ENCODE results near the gene ZBTB20. TPM values are rescaled to one million over a fixed set of nuclear protein-coding genes. Genes with fewer than 3 reads are reported as not detected.

Gene ZBTB20
- total RNA-seq, 3 donors from 2014 or later = 62.9 to 150 (median 109) TPM

DNA sequence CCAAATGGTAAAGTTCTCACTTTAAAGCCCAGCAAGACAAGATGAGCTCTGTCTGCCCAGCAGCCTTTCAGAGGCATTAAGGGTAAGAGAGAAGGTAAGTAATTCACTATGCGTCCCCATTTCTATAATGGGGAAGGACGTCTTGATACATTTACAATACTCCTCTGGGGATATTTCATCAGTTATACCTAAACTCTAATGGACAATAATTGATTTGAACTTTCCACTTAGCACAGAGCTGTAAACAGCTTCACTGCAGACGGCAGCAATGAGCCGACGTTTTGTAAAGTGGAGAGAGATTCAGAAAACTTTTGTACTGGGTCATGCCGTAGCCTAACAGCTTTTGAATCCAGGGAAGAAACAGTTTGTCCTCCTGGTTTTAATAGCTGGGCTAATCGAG lies 725.9 kb downstream of the ZBTB20 start:
- TF ChIP-seq, protein P1, sequence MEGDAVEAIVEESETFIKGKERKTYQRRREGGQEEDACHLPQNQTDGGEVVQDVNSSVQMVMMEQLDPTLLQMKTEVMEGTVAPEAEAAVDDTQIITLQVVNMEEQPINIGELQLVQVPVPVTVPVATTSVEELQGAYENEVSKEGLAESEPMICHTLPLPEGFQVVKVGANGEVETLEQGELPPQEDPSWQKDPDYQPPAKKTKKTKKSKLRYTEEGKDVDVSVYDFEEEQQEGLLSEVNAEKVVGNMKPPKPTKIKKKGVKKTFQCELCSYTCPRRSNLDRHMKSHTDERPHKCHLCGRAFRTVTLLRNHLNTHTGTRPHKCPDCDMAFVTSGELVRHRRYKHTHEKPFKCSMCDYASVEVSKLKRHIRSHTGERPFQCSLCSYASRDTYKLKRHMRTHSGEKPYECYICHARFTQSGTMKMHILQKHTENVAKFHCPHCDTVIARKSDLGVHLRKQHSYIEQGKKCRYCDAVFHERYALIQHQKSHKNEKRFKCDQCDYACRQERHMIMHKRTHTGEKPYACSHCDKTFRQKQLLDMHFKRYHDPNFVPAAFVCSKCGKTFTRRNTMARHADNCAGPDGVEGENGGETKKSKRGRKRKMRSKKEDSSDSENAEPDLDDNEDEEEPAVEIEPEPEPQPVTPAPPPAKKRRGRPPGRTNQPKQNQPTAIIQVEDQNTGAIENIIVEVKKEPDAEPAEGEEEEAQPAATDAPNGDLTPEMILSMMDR (IDR thresholded peaks at IDR 0.05) = no peak
- TF ChIP-seq POLR2A (IDR thresholded peaks at IDR 0.05) = no peak
- TF ChIP-seq POLR2AphosphoS5 (IDR thresholded peaks at IDR 0.05) = no peak
- Histone ChIP-seq H3K27me3 (no peaks in the 10 kb centered on the region), H3K4me3 (no peak overlapping the region), H3K36me3 (no peaks in the 10 kb centered on the region), H3K9me3 (no peaks in the 10 kb centered on the region), H3K4me1 (peaks cover 0 to 8% of the 10 kb centered on the region in 2 donors), H3K27ac (no peak overlapping the region)
- intact Hi-C loops (cut with DNase I; ENCODE audit: low total_unique reads) = no loop called here
- no peak for DNase-seq (ENCODE audit: low spot score in 2 of 2)

DNA sequence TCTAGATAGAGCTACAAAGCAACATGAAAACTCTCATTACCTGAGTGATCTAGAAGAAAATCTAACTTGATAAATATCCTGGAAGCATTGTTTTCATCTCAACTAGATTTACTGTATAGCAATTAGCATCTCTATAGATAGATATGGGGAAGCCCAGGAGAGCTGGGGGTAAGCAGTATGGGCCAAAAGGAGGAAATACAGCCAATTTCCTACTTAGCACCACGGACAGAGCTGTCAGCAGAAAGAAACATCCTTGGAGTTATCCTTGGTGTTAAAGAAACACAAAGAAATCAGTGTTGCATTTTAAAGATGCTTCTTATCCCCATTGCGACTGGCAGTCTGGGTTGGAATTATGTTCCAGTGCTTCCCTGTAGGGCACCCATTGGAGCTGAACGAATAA lies 727.0 kb downstream of the ZBTB20 start:
- Histone ChIP-seq H3K27ac (peak overlapping the region; percentile 0), H3K36me3 (no peaks in the 10 kb centered on the region), H3K4me1 (peaks cover 0 to 8% of the 10 kb centered on the region in 2 donors), H3K4me3 (no peak overlapping the region), H3K9me3 (no peaks in the 10 kb centered on the region), H3K27me3 (no peaks in the 10 kb centered on the region)
- TF ChIP-seq, protein P1 (IDR thresholded peaks at IDR 0.05) = no peak
- TF ChIP-seq POLR2A (IDR thresholded peaks at IDR 0.05) = no peak
- no peak for TF ChIP-seq POLR2AphosphoS5 (IDR thresholded peaks at IDR 0.05)
- DNase-seq (ENCODE audit: low spot score in 2 of 2) = no peak
- intact Hi-C loops (cut with DNase I; ENCODE audit: low total_unique reads) = no loop called here

DNA sequence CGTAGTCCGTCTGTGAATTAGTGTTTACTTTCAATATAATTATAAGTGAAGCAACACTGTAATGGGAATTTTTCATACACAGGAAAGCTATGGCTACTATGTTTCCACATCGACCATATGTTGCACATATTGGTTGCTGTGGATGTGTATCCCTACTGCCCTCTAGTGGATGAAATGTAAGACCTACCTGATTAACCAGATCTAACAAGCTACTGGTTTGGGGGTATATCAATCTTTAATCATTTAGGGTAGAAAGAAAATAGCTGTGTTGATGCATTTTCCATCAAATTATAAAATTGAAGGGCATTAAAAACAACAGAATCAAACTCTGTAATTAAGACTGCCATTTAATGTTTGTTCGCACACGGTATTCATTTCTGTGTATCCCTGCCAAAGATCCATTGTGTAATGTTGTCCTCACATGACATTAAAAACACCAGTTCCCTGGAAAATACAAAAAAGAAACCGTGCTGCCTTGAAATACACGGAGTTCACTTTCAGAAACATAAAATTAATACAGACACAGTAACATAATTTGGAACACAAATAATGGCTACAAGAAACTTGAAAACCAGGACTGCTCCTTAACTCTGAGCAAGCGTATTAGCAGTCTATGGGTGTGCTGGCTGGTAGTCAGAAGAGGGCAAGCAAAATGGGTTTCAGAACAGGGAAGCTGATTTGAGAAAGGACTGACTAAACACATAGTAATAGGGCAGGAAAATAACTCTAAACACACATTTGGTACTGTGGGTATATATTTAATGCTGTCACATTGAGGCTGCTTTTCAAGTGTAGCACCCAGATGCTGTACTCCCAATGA lies 728.2 kb downstream of the ZBTB20 start:
- intact Hi-C loops (cut with DNase I; ENCODE audit: low total_unique reads) = no loop called here
- Histone ChIP-seq H3K27me3 (no peaks in the 10 kb centered on the region), H3K27ac (peak overlapping the region; percentile 63 to 69), H3K4me1 (peaks cover 0 to 8% of the 10 kb centered on the region in 2 donors), H3K4me3 (peak overlapping the region in 2 of 3 donors; percentile 17 to 37), H3K36me3 (no peaks in the 10 kb centered on the region), H3K9me3 (no peaks in the 10 kb centered on the region)
- TF ChIP-seq, protein P1 (IDR thresholded peaks at IDR 0.05) = peak; percentile 91 to 98 (median 97)
- TF ChIP-seq POLR2AphosphoS5 (IDR thresholded peaks at IDR 0.05) (peak in 1 of 3 donors; percentile 67), POLR2A (IDR thresholded peaks at IDR 0.05) (no peak)
- DNase-seq (ENCODE audit: low spot score in 2 of 2) = no peak

DNA sequence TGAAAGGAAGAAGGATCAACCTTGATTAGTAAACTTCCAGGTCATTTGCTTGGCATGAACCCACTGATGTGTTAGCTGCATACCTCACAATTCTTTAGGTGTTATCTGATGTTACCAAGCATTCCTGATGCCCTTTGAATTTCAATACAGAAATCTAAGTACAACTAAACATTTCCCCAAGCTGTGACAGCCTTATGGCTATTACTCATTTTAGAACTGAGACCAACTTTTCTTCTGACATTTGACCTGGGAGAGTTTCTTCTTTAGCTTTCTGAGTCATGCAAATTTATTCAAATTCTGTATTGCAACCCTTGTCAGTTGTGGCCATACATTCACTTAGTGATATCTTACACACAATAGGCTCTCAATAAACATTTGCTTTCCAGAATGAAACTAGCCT lies 729.0 kb downstream of the ZBTB20 start:
- Histone ChIP-seq H3K9me3 (no peaks in the 10 kb centered on the region), H3K36me3 (no peaks in the 10 kb centered on the region), H3K4me1 (peaks cover 0 to 8% of the 10 kb centered on the region in 2 donors), H3K4me3 (no peak overlapping the region), H3K27me3 (no peaks in the 10 kb centered on the region), H3K27ac (peak overlapping the region; percentile 63 to 71)
- TF ChIP-seq, protein P1 (IDR thresholded peaks at IDR 0.05) = no peak
- TF ChIP-seq POLR2A (IDR thresholded peaks at IDR 0.05) (no peak), POLR2AphosphoS5 (IDR thresholded peaks at IDR 0.05) (no peak)
- intact Hi-C loops (cut with DNase I; ENCODE audit: low total_unique reads) = no loop called here
- no peak for DNase-seq (ENCODE audit: low spot score in 2 of 2)

DNA sequence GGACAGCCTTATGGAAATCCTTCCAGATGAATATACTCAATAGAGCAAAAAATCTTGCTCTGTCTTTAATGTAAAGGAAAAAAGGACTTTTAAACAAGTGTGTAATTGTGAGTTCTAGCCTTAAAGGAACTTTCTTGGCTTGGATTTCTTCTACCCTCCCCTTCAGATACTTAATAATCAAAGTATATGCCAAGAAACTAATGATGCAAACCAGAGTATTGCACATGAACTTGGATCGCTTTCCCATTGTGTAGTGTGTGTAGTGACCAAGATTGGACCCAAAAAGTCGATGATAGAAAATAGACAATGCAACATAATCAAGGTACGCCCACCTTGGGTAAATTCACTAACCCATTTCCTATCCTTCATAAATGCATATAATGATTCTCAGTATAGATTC lies 729.4 kb downstream of the ZBTB20 start:
- no peaks in the 10 kb centered on the region for H3K36me3 ChIP-seq
- TF ChIP-seq, protein P1 (IDR thresholded peaks at IDR 0.05) = no peak
- no peak for TF ChIP-seq POLR2A (IDR thresholded peaks at IDR 0.05)
- TF ChIP-seq POLR2AphosphoS5 (IDR thresholded peaks at IDR 0.05) = no peak
- no peaks in the 10 kb centered on the region for H3K9me3 ChIP-seq
- peak overlapping the region in 2 of 3 donors; percentile 8 to 39 for H3K4me3 ChIP-seq
- H3K4me1 ChIP-seq = peaks cover 0 to 8% of the 10 kb centered on the region in 2 donors
- H3K27me3 ChIP-seq = no peaks in the 10 kb centered on the region
- no peak for DNase-seq (ENCODE audit: low spot score in 2 of 2)
- peak overlapping the region; percentile 63 to 71 for H3K27ac ChIP-seq
- intact Hi-C loops (cut with DNase I; ENCODE audit: low total_unique reads) = no loop called here
